ENCODE results near the gene ATP2B3. TPM values are rescaled to one million over a fixed set of nuclear protein-coding genes. Genes with fewer than 3 reads are reported as not detected.

The ATP2B3 gene
- polyA plus RNA-seq, 3 donors, result 0.11 to 0.24 (median 0.14) TPM

DNA sequence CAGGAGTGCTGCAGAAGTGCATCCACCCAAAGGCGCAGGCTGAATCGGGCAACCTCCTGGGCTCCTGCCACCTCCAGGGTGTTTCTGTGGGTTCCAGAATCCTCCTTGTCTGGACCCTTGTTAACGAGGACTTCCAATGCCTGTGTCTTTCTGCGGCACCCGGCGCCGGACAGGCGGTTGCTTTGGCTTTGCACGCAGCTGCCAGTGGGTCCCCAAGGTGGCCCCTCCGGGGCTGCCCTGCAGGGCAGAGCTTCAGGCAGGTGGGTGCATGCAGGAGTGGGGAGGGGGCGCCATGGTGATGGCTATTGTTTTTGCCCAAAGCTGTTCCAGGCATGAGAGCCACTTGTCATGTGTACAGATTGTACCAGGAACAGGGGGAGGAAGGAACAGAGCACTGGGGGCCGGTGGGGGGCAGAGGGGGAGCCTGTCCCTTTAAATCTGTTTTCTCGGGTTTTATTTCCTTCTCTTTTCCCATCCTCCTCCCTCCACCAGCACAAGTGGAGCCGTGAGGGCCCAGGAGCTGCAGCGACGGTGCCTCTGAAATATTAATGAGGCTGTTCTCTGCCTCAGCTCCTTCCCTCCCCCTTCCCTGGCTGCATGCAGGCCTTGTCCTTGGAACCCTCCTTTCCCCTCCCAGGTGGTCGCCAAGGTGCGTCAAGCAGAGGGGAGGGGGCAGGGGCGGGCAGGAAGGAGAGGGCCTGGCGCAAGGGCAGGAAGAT lies 13.1 kb downstream of the ATP2B3 start:
- DNase-seq (ENCODE audit: low read depth in 3 of 3, low spot score in 2 of 3), result no peak

DNA sequence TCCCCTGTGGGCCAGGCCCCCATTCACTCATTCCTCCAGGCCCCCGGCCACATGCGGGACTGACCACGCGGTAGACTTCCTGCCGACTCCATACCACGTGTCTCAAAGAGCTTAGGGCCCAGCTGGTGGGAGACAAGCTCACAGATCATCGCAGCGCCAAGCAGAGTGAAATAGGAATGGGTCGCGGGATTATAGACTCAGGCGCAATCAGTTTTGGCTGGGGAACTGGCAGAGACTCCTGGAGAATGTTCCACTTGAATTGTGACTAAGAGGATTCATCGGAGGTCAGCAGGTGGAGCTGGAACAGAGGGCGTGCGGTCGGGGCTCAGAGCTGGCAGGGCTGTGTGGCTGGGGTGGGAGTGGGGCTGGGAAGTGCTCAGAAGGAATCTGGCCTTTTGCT lies 15.6 kb downstream of the ATP2B3 start:
- no peak for DNase-seq (ENCODE audit: low read depth in 3 of 3, low spot score in 2 of 3)

DNA sequence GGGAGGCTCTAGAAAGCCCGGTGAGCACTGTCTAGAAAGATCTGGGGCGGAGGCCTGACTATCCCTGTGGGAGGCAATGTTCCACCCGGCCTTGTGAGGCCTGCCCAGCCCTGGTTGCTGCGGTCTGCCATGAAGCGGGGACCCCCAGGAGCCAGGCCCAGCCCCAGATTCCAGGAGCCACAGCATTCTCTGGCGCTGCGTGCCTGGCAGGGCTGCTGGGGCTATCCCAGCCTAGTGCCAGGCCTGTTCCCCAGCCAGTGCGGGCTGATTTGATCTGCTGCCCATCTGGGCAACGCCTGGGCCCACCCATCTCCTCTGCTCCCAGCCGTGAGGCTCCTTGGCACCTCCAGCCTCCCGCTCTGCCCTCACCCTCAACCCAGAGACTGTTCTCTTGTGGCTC lies 19.6 kb downstream of the ATP2B3 start:
- no peak for DNase-seq (ENCODE audit: low read depth in 3 of 3, low spot score in 2 of 3)

- DNase-seq (ENCODE audit: low read depth in 3 of 3, low spot score in 2 of 3), result no peak
These were observed 20.3 kb downstream of the ATP2B3 start for GRCh38 chrX:153537526-153538295.

- DNase-seq (ENCODE audit: low read depth in 3 of 3, low spot score in 2 of 3), result no peak
These were observed 21.0 kb downstream of the ATP2B3 start for GRCh38 chrX:153538424-153538823.

- DNase-seq (ENCODE audit: low read depth in 3 of 3, low spot score in 2 of 3), result no peak
These were observed 21.9 kb downstream of the ATP2B3 start for GRCh38 chrX:153539171-153539978.

DNA sequence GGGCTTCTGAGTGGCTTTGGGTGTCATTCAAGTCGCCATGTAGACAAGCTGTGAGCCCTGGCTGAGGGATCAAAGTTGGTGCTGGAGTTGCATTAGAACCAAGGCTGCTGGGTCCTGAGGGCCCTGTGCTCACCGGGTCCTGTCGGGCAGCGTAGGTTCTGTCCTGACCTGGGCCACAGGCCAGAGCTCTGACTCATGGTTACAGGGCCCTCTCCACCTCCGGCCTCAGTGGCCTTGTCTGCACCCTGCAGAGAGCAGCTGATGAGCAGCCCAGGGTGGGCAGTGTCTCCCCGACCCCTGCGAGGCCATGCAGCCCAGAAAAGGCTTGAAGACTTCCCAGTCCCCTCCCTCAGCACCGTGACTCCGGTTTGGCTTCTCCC lies 22.5 kb downstream of the ATP2B3 start:
- DNase-seq (ENCODE audit: low read depth in 3 of 3, low spot score in 2 of 3), result no peak

DNA sequence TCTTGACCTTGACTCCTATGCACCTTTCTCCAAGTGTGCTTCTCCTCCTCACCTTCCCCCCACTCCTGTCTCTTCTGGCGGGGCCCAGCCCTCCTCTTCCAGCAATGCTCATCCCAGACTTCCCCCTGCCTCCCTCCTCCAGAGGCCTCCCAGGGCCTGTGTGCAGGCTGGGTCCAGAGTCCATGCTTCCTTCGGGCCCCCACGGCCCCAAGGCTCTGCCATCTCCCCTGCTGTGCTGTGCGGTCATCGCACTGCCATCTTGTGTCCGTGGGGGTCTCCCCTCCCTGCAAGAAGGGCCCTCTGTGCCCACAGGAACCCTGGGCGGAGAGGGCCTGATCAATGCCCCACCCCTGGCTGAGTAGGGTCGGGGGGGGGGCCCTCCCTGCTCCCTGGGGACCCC lies 27.3 kb downstream of the ATP2B3 start:
- DNase-seq (ENCODE audit: low read depth in 3 of 3, low spot score in 2 of 3), result no peak

DNA sequence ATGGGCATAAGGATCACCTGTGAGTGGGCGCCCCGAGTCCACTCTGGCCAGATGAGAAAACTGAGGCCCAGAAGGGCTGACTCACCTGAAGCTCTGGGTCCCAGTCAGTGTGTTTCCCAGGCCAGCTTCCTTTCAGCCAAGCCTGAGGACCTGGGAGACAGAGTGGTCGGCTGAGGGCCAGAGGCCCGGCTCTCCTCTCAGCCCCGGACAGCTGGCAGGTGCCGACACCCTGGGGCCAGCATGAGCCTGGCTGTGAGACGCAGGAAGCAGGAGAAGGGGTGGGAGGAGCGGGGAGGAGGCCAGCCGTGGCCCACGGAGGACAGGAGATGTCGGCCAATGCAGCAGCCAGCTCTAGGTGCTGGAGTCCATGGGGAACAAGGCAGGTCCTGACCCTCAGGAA lies 28.9 kb downstream of the ATP2B3 start:
- no peak for DNase-seq (ENCODE audit: low read depth in 3 of 3, low spot score in 2 of 3)

DNA sequence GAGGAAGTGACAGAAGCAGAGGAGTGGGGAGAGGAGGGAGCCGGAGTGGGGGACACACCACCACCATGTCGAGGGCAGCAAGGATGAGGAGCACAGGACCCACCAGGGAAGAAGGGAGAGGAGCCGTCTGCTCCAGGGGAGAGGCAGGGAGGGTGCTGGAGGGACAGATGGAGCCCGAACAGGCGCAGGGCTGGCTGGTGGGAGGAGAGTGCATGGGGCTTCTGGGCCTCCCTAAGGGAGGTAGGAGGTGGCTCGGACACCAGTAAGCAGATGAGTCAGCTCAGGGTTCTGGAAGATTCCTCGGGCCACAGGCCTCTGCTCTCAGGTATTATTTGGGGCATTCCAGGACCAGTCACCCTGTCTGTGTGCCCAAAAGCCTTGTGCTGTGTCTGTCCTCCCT lies 29.8 kb downstream of the ATP2B3 start:
- DNase-seq (ENCODE audit: low read depth in 3 of 3, low spot score in 2 of 3), result no peak

DNA sequence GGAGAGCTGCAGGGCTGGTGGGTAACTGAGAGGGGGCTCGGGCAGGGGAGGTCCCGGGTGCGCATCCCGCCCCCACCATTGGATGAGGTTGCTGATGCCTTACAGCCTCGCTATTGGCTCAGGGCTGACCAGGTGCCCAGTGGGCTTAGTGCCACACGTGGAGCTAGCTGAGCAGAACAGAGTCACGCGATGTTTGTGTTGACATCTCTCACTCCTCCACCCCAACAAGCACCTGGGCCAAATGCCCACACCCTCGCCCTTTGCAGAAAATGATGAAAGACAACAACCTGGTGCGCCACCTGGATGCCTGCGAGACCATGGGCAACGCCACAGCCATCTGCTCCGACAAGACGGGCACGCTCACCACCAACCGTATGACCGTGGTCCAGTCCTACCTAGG lies 31.8 kb downstream of the ATP2B3 start:
- DNase-seq (ENCODE audit: low read depth in 3 of 3, low spot score in 2 of 3), result no peak

DNA sequence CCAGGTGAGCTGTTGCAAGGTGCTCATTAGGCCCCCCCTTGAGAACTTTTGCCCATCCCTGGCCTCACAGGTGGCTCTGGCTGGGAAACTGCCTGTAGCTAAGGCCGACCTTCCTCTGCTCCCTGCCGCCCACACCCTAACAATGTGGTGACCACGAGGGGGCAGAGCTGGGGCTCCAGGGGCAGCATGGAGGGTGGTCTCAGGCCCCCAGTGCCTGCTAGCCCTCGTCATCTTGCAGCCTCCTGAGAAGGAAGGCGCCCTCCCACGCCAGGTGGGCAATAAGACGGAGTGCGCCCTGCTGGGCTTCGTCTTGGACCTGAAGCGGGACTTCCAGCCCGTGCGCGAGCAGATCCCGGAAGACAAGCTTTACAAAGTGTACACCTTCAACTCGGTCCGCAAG lies 32.4 kb downstream of the ATP2B3 start:
- DNase-seq (ENCODE audit: low read depth in 3 of 3, low spot score in 2 of 3), result no peak

DNA sequence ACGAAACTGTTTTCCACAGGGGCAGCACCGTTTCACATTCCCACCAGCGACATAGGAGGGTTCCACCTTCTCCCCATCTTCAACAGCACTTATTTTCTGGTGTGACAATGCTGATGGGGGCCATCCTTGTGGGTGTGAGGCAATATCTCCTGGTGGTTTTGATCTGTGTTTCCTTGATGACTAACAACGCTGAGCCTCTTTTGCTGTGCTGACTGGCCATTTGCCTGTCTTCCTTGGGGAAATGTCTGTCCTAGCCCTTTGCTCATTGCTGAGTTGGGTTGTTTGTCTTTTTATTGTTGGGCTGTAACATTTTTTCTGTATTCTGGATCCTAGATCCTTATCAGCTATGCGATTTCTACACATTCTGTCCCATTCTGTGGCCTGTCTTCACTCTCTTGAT lies 33.7 kb downstream of the ATP2B3 start:
- no peak for DNase-seq (ENCODE audit: low read depth in 3 of 3, low spot score in 2 of 3)

DNA sequence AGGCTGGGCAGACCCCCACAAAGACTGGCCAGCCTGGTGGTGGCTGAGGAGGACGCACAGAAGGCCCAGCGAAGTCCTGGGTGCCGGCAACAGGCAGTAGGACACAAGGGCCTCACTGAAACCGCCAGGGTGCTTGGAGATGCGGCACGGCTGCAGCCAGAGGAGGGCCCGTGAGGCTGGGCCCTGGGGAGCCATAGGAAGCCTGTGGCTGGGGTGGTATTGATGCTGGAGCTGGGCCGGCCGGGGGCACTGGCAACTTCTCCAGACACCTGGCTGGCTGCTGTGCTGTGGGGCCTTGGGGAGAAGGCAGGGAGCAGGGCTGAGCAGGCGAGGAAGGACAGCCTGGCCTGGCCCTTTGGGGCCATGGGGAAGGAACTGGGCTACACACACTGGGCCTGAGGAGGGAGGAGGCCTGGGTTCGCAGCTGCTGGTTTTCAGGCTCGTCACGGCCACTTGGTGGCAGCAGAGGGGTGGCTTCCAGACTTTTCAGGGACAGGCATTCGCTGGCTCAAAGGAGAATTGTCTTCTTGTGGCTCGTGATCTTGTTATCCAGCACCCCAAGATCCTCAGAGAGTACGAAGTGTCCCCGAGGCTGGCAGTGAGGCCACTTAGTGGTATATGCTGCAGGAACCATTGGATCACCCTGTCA lies 37.2 kb downstream of the ATP2B3 start:
- no peak for DNase-seq (ENCODE audit: low read depth in 3 of 3, low spot score in 2 of 3)

GRCh38 chrX:153556767-153557166 lies 39.3 kb downstream of the ATP2B3 start:
- no peak for DNase-seq (ENCODE audit: low read depth in 3 of 3, low spot score in 2 of 3)

GRCh38 chrX:153557618-153558355 lies 40.3 kb downstream of the ATP2B3 start:
- DNase-seq (ENCODE audit: low read depth in 3 of 3, low spot score in 2 of 3), result no peak

GRCh38 chrX:153560000-153560399 lies 42.6 kb downstream of the ATP2B3 start:
- DNase-seq (ENCODE audit: low read depth in 3 of 3, low spot score in 2 of 3), result no peak

GRCh38 chrX:153560466-153560865 lies 43.0 kb downstream of the ATP2B3 start:
- DNase-seq (ENCODE audit: low read depth in 3 of 3, low spot score in 2 of 3), result no peak

DNA sequence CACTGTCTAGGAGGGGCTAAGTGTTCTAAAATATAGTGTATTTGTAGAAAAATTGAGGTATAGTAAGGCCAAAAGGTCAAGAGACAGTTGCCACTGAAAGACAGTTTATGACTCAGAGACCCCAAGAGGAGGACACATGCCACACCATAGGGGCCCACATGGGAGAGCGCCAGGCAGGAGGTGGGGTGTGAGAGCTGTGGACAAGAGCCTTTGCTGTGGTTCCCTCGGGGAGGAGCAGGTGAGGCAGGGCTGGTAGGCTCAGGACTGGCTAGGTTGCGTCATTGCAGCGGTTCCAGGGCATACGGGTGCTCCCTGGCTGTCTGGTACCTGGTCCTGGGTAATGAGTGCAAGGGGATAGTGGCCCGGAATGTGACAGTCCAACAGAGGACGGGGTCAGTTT lies 43.9 kb downstream of the ATP2B3 start:
- no peak for DNase-seq (ENCODE audit: low read depth in 3 of 3, low spot score in 2 of 3)

DNA sequence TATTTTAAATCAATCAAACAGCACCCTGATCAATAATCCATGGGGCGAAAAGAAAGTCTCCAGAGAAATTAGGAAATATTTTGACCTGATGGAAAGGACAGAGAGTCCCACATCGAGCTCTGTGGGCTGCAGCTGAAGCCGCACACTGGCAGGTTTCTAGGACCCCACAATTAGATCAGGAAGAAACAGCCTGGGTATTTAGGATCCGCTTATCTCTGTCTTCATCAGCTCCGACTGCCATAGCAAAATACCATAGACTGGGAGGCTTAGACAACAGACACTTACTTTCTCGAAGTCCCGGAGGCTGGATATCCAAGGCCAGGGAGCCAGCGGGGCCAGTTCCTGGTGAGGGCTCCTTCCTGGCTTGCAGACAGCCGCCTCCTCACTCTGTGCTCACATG lies 45.1 kb downstream of the ATP2B3 start:
- DNase-seq (ENCODE audit: low read depth in 3 of 3, low spot score in 2 of 3), result no peak

Data from right renal cortex interstitium (tissue), 3 donors.